Stromal cell of bone marrow (primary cell): ENCODE data around the gene CBFB.
"Not testable (repeated sequence)": the region's sequence is repeated elsewhere in the genome, so short reads cannot be mapped to it uniquely, and the experiment has no call there.

Source experiments
- DNase-seq: peaks from one replicate; pipeline ENCODE4 v3.0.0-alpha.2; 2012; ENCODE audit warnings: low read depth

Gene CBFB

GRCh38 chr16:67028696-67029253 lies at the start of gene CBFB:
Gene CBFB (plus strand): TSS chr16:67029149. CDS start chr16:67029408, 259 bp downstream.
- DNase-seq, result peak; percentile 83

DNA sequence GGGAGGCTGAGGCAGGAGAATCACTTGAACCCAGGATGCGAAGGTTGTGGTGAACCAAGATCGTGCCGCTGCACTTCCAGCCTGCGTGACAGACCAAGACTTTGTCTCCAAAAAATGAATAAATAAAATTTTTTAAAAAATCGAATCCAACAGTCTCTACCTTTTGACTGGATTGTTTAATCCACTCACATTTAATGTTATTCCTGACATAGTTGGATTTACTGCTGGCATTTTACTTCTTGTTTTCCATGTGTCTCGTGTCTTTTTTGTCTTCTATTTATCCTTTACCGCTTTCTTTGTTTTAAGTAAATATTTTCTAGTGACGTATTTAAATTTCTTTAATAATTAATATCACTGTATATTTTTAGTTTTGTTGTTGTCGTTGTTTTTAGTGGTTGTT lies 45.9 kb upstream of the CBFB start:
- DNase-seq, result no peak

DNA sequence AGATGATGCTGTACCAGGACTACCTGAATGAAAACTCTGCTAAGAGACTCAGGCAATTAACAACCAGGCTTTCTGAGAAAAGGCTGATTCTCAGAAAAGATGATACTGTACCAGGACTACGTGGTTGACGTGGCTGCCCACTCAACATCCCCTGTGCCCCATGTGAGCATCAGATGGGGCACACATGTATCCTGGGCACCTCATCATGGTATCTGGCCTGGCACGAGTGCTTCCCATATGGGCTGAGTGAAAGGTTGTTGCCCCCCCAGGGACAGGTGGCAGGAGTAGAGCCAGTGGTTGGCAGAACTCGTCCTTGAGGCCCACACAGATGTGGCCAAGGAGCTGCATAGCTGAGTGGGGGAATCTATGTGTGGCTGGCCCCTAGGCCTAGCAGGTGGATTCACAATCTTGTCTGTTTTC lies 44.0 kb upstream of the CBFB start:
- no peak for DNase-seq

DNA sequence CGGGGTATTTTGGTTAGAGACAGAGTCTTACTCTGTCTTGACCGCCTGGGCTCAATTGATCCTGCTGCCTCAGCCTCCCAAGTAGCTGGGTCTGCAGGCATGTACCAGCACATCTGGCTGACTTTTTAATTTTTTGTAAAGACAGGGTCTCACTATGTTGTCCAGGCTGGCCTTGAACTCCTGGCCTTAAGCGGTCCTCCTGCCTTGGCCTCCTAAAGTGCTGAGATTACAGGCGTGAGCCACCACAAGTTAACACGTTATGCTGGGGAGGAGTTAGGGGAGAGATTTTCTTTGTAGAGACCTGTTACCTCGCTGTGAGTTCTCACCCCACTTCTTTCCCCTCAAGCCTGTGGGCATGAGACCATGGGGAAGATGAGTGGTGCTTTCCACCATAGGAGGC lies 42.4 kb upstream of the CBFB start:
- no peak for DNase-seq

DNA sequence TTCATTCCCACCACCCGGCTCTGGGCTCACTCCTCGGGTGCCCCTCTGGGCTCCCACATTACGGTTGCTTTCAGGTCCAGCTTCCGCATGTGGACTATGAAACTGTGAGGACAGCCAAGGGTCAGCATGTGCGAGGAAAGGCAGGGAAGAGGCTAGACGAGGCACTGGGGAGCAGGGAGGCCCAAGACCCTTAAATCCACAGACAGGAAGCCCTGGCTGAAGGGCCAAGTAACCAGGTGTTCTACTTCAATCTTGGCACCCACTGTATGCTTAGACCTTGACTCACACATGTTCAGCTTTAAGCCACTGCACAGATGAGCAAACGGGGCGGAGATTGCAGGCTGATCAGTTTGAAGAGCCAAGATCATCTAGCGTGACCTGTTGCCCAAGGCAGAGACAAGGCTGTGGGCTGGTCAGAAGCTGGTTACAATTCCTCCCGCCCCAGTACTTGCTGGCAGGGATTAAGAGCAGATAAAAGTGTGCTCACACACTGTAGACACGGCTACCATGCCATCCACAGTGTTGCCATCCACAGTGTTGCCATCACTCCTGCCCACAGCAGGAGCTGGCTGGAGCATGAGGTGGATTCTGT lies 40.7 kb upstream of the CBFB start, which contains the start of gene CES4A:
CES4A (plus strand) TSS at position 393 of the 592 bp plus-strand sequence; CDS start at position 577, 184 bp downstream.
- DNase-seq, result no peak

GRCh38 chr16:66991545-66992077 lies 37.3 kb upstream of the CBFB start:
- DNase-seq, result no peak

- not testable (repeated sequence) for DNase-seq
Measured at GRCh38 chr16:66993558-66993957, 35.4 kb upstream of the CBFB start.

DNA sequence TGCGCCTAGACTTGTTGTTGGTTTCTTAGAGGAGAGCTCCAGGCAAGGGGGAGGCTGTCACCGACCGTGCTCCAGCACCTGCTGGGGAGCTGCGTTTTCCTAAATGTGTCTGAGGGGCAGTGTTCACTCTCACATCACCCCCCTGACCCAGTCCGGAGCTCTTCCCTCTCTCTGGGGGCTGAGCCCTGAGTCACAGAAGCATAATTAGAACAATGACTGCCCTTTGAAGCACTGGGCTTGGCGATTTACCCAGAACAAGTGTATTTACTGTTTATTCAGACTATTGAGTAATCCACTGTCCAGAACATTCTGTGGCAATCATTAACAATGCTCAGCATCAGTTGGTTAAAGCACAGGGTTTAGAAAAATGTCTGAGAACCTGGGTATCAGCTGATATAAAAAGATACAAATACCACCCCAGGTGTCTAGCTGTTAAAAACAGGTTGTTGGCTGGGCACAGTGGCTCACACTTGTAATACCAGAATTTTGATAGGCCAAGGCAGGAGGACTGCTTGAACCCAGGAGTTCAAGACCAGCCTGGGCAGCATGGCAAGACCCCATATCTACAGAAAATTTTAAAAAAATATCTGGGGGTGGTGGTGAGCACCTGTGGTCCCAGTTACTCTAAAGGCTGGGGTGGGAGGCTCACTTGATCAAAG lies 32.5 kb upstream of the CBFB start:
- peak; percentile 84 for DNase-seq

GRCh38 chr16:66996983-66997358 lies 32.0 kb upstream of the CBFB start:
- DNase-seq, result no peak

DNA sequence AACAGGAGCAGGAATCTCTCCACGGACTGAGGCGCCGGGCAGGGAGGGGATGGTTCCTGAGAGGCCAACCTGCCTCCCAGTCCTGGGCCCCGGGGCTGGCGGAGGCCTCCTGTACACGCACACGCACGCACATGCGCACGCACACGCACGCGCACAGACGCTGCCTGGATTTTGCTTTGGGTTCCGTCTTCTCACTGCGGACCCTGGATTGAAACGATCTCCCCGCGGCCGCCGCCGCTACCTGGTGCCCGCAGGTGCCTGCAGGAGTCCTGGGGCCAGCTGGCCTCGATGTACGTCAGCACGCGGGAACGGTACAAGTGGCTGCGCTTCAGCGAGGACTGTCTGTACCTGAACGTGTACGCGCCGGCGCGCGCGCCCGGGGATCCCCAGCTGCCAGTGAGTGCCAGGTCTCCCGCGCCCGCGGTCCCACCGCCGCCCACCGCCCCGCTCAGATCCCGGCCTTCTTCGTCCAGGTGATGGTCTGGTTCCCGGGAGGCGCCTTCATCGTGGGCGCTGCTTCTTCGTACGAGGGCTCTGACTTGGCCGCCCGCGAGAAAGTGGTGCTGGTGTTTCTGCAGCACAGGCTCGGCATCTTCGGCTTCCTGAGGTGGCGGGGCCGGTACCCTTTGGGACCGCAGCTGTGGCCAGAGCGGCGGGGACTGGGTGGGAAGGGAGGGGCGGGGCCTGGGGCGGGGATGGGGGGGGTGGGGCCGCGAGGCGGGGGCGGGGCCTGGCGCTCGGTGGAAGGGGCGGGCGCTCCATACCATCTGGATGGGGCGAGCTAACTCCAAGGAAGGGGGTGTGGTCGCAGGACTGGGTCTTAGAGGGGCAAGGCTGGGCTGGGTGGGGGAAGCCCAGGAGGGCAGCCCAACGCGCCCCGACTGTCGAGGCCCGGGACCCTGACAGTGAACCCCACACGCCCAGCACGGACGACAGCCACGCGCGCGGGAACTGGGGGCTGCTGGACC lies 28.3 kb upstream of the CBFB start:
- DNase-seq, result no peak

DNA sequence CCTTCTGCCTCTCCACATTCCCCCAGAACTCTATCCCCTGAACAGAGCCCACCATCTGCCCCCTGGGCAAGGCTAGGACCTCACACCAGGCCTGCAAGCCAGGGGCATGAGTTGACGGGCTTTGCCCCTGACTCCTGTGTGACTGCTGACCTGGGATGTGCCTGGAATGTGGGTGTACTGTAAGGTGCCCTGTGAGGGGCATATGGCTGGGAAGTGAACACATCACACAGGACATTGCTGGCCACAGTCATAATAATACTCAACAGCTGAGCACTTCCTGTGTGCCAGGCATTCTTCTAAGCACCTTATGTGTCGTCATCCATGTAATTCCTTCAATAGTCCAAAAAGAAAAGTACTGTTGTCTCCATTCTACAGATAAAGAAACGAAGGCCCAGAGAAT lies 27.2 kb upstream of the CBFB start:
- no peak for DNase-seq

DNA sequence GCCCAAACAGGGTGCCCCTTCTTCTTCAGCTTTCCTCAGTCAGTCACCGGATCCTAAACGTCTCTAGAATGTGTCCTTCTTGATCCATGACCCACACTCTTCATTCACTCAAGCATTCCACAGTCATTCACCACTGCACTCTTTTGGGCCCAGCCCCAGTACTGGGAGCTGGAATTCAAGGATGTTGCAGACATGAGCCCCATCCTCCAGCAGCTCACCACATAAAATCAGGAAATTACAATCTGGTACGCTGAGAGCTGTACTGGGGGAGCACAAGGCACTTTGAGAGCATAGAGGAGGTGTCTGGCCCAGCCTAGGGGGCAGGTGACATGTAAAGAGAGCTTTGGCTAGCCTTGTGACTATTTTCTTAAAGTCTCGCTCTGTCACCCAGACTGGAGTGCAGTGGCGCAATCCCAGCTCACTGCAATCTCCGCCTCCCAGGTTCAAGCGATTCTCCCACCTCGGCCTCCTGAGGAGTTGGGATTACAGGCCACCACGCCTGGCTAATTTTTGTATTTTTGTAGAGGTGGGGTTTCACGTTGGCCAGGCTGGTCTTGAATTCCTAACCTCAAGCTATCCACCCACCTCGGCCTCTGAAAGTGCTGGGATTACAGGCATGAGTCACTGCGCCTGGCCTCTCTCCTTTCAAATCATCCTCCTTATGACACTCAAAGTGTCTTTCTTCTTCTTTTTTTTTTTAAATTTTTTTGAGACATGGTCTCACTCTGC lies 21.9 kb upstream of the CBFB start:
- no peak for DNase-seq

GRCh38 chr16:67009158-67009557 lies 19.8 kb upstream of the CBFB start:
- DNase-seq, result no peak

DNA sequence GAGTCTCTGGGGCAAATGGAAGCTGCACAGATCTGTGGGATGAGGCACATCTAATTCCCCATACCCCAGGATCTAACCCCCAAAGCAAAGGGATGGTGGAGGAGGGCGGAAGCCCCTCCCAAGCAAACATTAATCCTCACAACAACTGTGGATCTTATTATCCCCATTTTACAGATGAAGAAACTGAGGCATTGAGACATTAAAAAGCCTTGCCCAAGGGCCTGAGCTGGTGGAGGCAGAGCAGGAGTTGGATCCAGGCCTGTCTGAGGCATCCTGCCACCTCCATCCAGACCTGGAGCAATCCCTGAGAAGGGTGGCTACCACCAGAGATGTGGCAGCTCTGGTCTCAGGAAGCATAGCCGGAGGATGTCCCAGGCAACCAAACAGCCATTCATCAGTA lies 17.7 kb upstream of the CBFB start:
- DNase-seq, result no peak

GRCh38 chr16:67013233-67013822 lies 15.6 kb upstream of the CBFB start:
- no peak for DNase-seq

- peak; percentile 36 for DNase-seq
Measured at GRCh38 chr16:67013823-67014633, 14.9 kb upstream of the CBFB start.

- DNase-seq, result no peak
Measured at GRCh38 chr16:67014634-67015312, 14.2 kb upstream of the CBFB start.

DNA sequence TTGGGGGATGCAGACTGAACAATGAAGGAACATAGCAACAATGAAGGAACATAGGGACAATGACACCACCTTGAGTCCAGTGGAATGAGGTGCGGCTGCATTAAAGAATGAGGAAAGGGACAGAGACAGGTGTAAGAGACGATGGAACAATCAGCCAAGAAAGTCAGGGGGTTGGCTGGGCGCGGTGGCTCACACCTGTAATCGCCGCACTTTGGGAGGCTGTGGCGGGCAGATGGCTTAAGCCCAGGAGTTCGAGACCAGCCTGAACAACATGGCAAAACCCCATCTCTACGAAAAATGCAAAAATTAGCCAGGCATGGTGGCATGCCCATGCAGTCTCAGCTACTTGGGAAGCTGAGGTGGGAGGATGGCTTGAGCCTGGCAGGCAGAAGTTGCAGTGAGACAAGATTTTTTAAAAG lies 13.6 kb upstream of the CBFB start:
- DNase-seq, result no peak

- no peak for DNase-seq
Measured at GRCh38 chr16:67016143-67016542, 12.8 kb upstream of the CBFB start.
